ENCODE results near the gene NT5C1A. TPM values are rescaled to one million over a fixed set of nuclear protein-coding genes. Genes with fewer than 3 reads are reported as not detected.

NT5C1A gene
- total RNA-seq, 1 donor from 2014 or later = not detected

GRCh38 chr1:39645411-39646043 is 26.4 kb downstream of the NT5C1A start:
- peak overlapping the region; percentile 53 for H3K27ac Mint-ChIP-seq
- H3K36me3 Mint-ChIP-seq = no peaks in the 10 kb centered on the region
- no peak overlapping the region for H3K4me3 Mint-ChIP-seq

GRCh38 chr1:39643705-39644104 is 28.2 kb downstream of the NT5C1A start:
- Mint-ChIP-seq H3K4me1 (ENCODE audit: unreplicated experiment) (peaks cover 17% of the 10 kb centered on the region), H3K4me3 (no peak overlapping the region), H3K36me3 (no peaks in the 10 kb centered on the region), H3K27me3 (peaks cover 44% of the 10 kb centered on the region), H3K27ac (no peak overlapping the region), H3K9me3 (no peaks in the 10 kb centered on the region)
- DNase-seq (ENCODE audit: extremely low spot score, unreplicated experiment) = no peak
- TF ChIP-seq CTCF (conservative IDR thresholded peaks at IDR 0.05) = no peak

More at GRCh38 chr1:39645411-39646043, 26.4 kb downstream of the NT5C1A start:
- Mint-ChIP-seq H3K9me3 (no peaks in the 10 kb centered on the region), H3K27me3 (peaks cover 31% of the 10 kb centered on the region), H3K4me1 (ENCODE audit: unreplicated experiment) (peaks cover 17% of the 10 kb centered on the region)
- DNase-seq (ENCODE audit: extremely low spot score, unreplicated experiment) = no peak
- no peak for TF ChIP-seq CTCF (conservative IDR thresholded peaks at IDR 0.05)

- no peak for DNase-seq (ENCODE audit: extremely low spot score, unreplicated experiment)
- H3K36me3 Mint-ChIP-seq = no peaks in the 10 kb centered on the region
- no peaks in the 10 kb centered on the region for H3K9me3 Mint-ChIP-seq
- H3K27me3 Mint-ChIP-seq = peaks cover 53% of the 10 kb centered on the region
- no peak for TF ChIP-seq CTCF (conservative IDR thresholded peaks at IDR 0.05)
- no peak overlapping the region for H3K4me3 Mint-ChIP-seq
- H3K27ac Mint-ChIP-seq = no peak overlapping the region
- peaks cover 15% of the 10 kb centered on the region for H3K4me1 Mint-ChIP-seq (ENCODE audit: unreplicated experiment)
Observed at GRCh38 chr1:39642796-39643195, 29.1 kb downstream of the NT5C1A start.

DNA sequence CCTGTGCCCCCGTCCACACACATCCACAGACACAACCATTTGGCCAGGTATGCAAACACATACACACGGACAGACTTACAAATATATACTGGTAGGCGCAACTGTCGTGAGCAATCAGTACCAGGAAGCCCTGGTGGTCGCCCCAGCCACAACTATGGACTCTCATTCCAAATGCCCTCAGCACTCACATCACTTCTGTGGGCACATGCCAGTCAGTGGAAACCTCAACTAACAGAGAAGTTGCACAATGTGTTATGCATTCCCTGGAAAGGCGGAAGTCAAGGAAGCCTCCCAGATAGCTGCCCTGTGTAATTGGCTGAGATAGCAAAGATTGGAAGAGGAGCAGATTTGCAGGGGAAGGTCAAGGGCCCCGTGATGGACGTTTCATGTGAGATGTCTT is 31.0 kb downstream of the NT5C1A start:
- H3K4me3 Mint-ChIP-seq = no peak overlapping the region
- H3K27ac Mint-ChIP-seq = no peak overlapping the region
- H3K36me3 Mint-ChIP-seq = no peaks in the 10 kb centered on the region
- peaks cover 66% of the 10 kb centered on the region for H3K27me3 Mint-ChIP-seq
- H3K4me1 Mint-ChIP-seq (ENCODE audit: unreplicated experiment) = peaks cover 22% of the 10 kb centered on the region
- no peak for TF ChIP-seq CTCF (conservative IDR thresholded peaks at IDR 0.05)
- no peaks in the 10 kb centered on the region for H3K9me3 Mint-ChIP-seq
- no peak for DNase-seq (ENCODE audit: extremely low spot score, unreplicated experiment)

- peak; percentile 60 for TF ChIP-seq CTCF (conservative IDR thresholded peaks at IDR 0.05)
- Mint-ChIP-seq H3K9me3 (no peaks in the 10 kb centered on the region), H3K4me3 (peak within 1 kb of the TSS; percentile 54), H3K36me3 (no peaks in the 10 kb centered on the region), H3K27me3 (peaks cover 76% of the 10 kb centered on the region), H3K27ac (no peak within 1 kb of the TSS), H3K4me1 (ENCODE audit: unreplicated experiment) (peaks cover 28% of the 10 kb centered on the region)
- DNase-seq (ENCODE audit: extremely low spot score, unreplicated experiment) = no peak
Observed at GRCh38 chr1:39639305-39640130, 32.4 kb downstream of the NT5C1A start, which contains the start of gene HEYL. Gene HEYL (minus strand): TSS chr1:39639643. CDS start chr1:39639625, 18 bp downstream.
